ENCODE data around the gene NT5DC1. TPM values are rescaled to one million over a fixed set of nuclear protein-coding genes. Genes with fewer than 3 reads are reported as not detected.

The NT5DC1 gene
- total RNA-seq, 2 donors from 2014 or later: 5.6 to 10.9 TPM

GRCh38 chr6:116073765-116074440 lies 26.8 kb upstream of the NT5DC1 start:
- TF ChIP-seq POLR2A (IDR thresholded peaks at IDR 0.05): no peak
- TF ChIP-seq CTCF (IDR thresholded peaks at IDR 0.05): no peak
- ATAC-seq (no peak), DNase-seq (no peak)
- H3K9me3 ChIP-seq: no peaks in the 10 kb centered on the region
- no peaks in the 10 kb centered on the region for H3K4me1 ChIP-seq
- intact Hi-C loops (cut with DNase I): no loop called here
- 59 to 86% methylated on average over 2 of the region's 2 CpGs for WGBS, 2 donors
- no peaks in the 10 kb centered on the region for H3K27me3 ChIP-seq
- H3K36me3 ChIP-seq (replicated peaks in 1 of 2; ENCODE audit: insufficient read depth in 1 of 2, low read depth in 2 of 2): no peaks in the 10 kb centered on the region
- no peak overlapping the region for H3K27ac ChIP-seq
- H3K4me3 ChIP-seq: no peak overlapping the region

GRCh38 chr6:116074732-116075390 lies 25.8 kb upstream of the NT5DC1 start:
- intact Hi-C loops (cut with DNase I): no loop called here
- TF ChIP-seq POLR2A (IDR thresholded peaks at IDR 0.05): no peak
- TF ChIP-seq CTCF (IDR thresholded peaks at IDR 0.05): no peak
- Histone ChIP-seq H3K9me3 (no peaks in the 10 kb centered on the region), H3K27me3 (no peaks in the 10 kb centered on the region), H3K27ac (no peak overlapping the region), H3K4me3 (no peak overlapping the region), H3K36me3 (replicated peaks in 1 of 2; ENCODE audit: insufficient read depth in 1 of 2, low read depth in 2 of 2) (no peaks in the 10 kb centered on the region), H3K4me1 (no peaks in the 10 kb centered on the region)
- no peak for ATAC-seq
- 79 to 86% methylated on average over 2 of the region's 2 CpGs for WGBS, 2 donors
- no peak for DNase-seq

- H3K36me3 ChIP-seq (replicated peaks in 1 of 2; ENCODE audit: insufficient read depth in 1 of 2, low read depth in 2 of 2): no peaks in the 10 kb centered on the region
- 63 to 78% methylated on average over 3 of the region's 3 CpGs for WGBS, 2 donors
- DNase-seq (no peak), ATAC-seq (no peak)
- H3K9me3 ChIP-seq: no peaks in the 10 kb centered on the region
- H3K4me3 ChIP-seq: no peak overlapping the region
- intact Hi-C loops (cut with DNase I): no loop called here
- H3K4me1 ChIP-seq: no peaks in the 10 kb centered on the region
- no peaks in the 10 kb centered on the region for H3K27me3 ChIP-seq
- TF ChIP-seq POLR2A (IDR thresholded peaks at IDR 0.05): no peak
- no peak for TF ChIP-seq CTCF (IDR thresholded peaks at IDR 0.05)
- no peak overlapping the region for H3K27ac ChIP-seq
Observed at GRCh38 chr6:116078522-116078921, 22.1 kb upstream of the NT5DC1 start.

GRCh38 chr6:116078945-116079344 lies 21.7 kb upstream of the NT5DC1 start:
- 97 to 100% methylated on average over 3 of the region's 3 CpGs for WGBS, 2 donors
- TF ChIP-seq POLR2A (IDR thresholded peaks at IDR 0.05): no peak
- no peak for TF ChIP-seq CTCF (IDR thresholded peaks at IDR 0.05)
- Histone ChIP-seq H3K4me1 (no peaks in the 10 kb centered on the region), H3K36me3 (replicated peaks in 1 of 2; ENCODE audit: insufficient read depth in 1 of 2, low read depth in 2 of 2) (no peaks in the 10 kb centered on the region), H3K4me3 (no peak overlapping the region), H3K27ac (no peak overlapping the region), H3K27me3 (no peaks in the 10 kb centered on the region), H3K9me3 (no peaks in the 10 kb centered on the region)
- ATAC-seq: no peak
- intact Hi-C loops (cut with DNase I): no loop called here
- DNase-seq: no peak

GRCh38 chr6:116083052-116083451 lies 17.6 kb upstream of the NT5DC1 start:
- Histone ChIP-seq H3K27ac (no peak overlapping the region), H3K9me3 (no peaks in the 10 kb centered on the region), H3K36me3 (replicated peaks in 1 of 2; ENCODE audit: insufficient read depth in 1 of 2, low read depth in 2 of 2) (no peaks in the 10 kb centered on the region), H3K4me1 (no peaks in the 10 kb centered on the region), H3K4me3 (no peak overlapping the region), H3K27me3 (no peaks in the 10 kb centered on the region)
- DNase-seq (no peak), ATAC-seq (no peak)
- intact Hi-C loops (cut with DNase I): no loop called here
- 76 to 77% methylated on average over 5 of the region's 5 CpGs for WGBS, 2 donors
- no peak for TF ChIP-seq CTCF (IDR thresholded peaks at IDR 0.05)
- no peak for TF ChIP-seq POLR2A (IDR thresholded peaks at IDR 0.05)

All from body of pancreas (tissue), 4 donors.